ENCODE results near the gene GPR37L1.

- TF ChIP-seq CTCF (IDR thresholded peaks at IDR 0.05) (no peak), POLR2A (IDR thresholded peaks at IDR 0.05) (no peak)
Measured at GRCh38 chr1:202156590-202156989, 33.9 kb downstream of the GPR37L1 start.

All from thyroid gland (tissue), 4 donors.